Trophoblast cell (in vitro differentiated cells and primary cell): ENCODE results near the gene AMOTL1.
"Not testable (repeated sequence)": the region's sequence is repeated elsewhere in the genome, so short reads cannot be mapped to it uniquely, and the experiment has no call there.

Experiments used
- DNase-seq, 2 donors: peaks; one replicate each; pipeline ENCODE4 v3.0.0-alpha.2; 2016
- H2AFZ ChIP-seq: 2 replicates; pipeline ENCODE4 v1.6.1; 2013; ENCODE audit warnings: low read length, moderate library complexity, mild to moderate bottlenecking; ENCODE audit not compliant: insufficient read depth, poor library complexity
- H2AK5ac ChIP-seq: 2 replicates; pipeline ENCODE4 v1.6.1; 2013; ENCODE audit warnings: mild to moderate bottlenecking, low read length
- H2BK120ac ChIP-seq: 2 replicates; pipeline ENCODE4 v1.6.1; 2013; ENCODE audit warnings: low read length, mild to moderate bottlenecking, moderate library complexity; ENCODE audit not compliant: insufficient read depth, poor library complexity
- H2BK12ac ChIP-seq: 2 replicates; pipeline ENCODE4 v1.6.1; 2013; ENCODE audit warnings: mild to moderate bottlenecking, low read length, moderate library complexity
- H2BK5ac ChIP-seq: 2 replicates; pipeline ENCODE4 v1.6.1; 2013; ENCODE audit warnings: low read length, low read depth, moderate library complexity, mild to moderate bottlenecking; ENCODE audit not compliant: poor library complexity
- H3K14ac ChIP-seq: 2 replicates; pipeline ENCODE4 v1.6.1; 2013; ENCODE audit warnings: mild to moderate bottlenecking, low read length
- H3K18ac ChIP-seq: 2 replicates; pipeline ENCODE4 v1.6.1; 2013; ENCODE audit warnings: mild to moderate bottlenecking, low read length
- H3K23ac ChIP-seq: 2 replicates; pipeline ENCODE4 v1.6.1; 2013; ENCODE audit warnings: low read length
- H3K27ac ChIP-seq: 2 replicates; pipeline ENCODE4 v1.5.1; 2013; ENCODE audit warnings: low read depth, mild to moderate bottlenecking, inconsistent platforms, low read length, moderate library complexity
- H3K27me3 ChIP-seq: 2 replicates; pipeline ENCODE4 v1.6.1; 2013; ENCODE audit warnings: inconsistent platforms, mild to moderate bottlenecking, low read length, moderate library complexity; ENCODE audit not compliant: insufficient read depth
- H3K36me3 ChIP-seq, 2 experiments: 1 replicate in 1 of 2; 2 replicates in 1 of 2; pipeline ENCODE4 v1.6.1; 2013; ENCODE audit warnings: low read length in 2 of 2, mild to moderate bottlenecking in 2 of 2, moderate library complexity in 1 of 2; ENCODE audit not compliant: insufficient read depth in 2 of 2, control insufficient read depth in 1 of 2
- H3K4ac ChIP-seq: 2 replicates; pipeline ENCODE4 v1.6.1; 2013; ENCODE audit warnings: low read depth, mild to moderate bottlenecking, low read length, moderate library complexity
- H3K4me1 ChIP-seq, 2 experiments: 1 replicate in 1 of 2; 2 replicates in 1 of 2; pipeline ENCODE4 v1.6.1; 2013; ENCODE audit warnings: low read length in 2 of 2, mild to moderate bottlenecking in 2 of 2, moderate library complexity in 1 of 2; ENCODE audit not compliant: insufficient read depth in 2 of 2, control insufficient read depth in 1 of 2
- H3K4me2 ChIP-seq: 2 replicates; pipeline ENCODE4 v1.6.1; 2013; ENCODE audit warnings: inconsistent platforms, mild to moderate bottlenecking, low read length, moderate library complexity
- H3K4me3 ChIP-seq: 2 replicates; pipeline ENCODE4 v1.5.1; 2013; ENCODE audit warnings: mild to moderate bottlenecking, low read depth, low read length, inconsistent platforms
- H3K79me1 ChIP-seq: one replicate; pipeline ENCODE4 v1.6.1; 2013; ENCODE audit warnings: low read length
- H3K79me2 ChIP-seq: 2 replicates; pipeline ENCODE4 v1.6.1; 2013; ENCODE audit warnings: low read length, mild to moderate bottlenecking; ENCODE audit not compliant: control insufficient read depth, insufficient read depth, poor library complexity
- H3K9ac ChIP-seq: 2 replicates; pipeline ENCODE4 v1.6.1; 2013; ENCODE audit warnings: mild to moderate bottlenecking, low read length
- H3K9me3 ChIP-seq: 2 replicates; pipeline ENCODE4 v1.6.1; 2013; ENCODE audit warnings: low read depth, mild to moderate bottlenecking, control low read depth, inconsistent platforms, low read length; ENCODE audit not compliant: insufficient read depth
- H4K12ac ChIP-seq: 2 replicates; pipeline ENCODE4 v1.6.1; 2013; ENCODE audit warnings: low read depth, mild to moderate bottlenecking, low read length, moderate library complexity
- H4K8ac ChIP-seq: 2 replicates; pipeline ENCODE4 v1.6.1; 2013; ENCODE audit warnings: low read depth, mild to moderate bottlenecking, low read length, moderate library complexity
- H4K91ac ChIP-seq: one replicate; pipeline ENCODE4 v1.6.1; 2013; ENCODE audit warnings: low read depth, mild to moderate bottlenecking, low read length, moderate library complexity
- WGBS: extraction: QIAGEN DNeasy Blood & Tissue Kit; methylation state at CpG from one replicate; pipeline ENCODE4 v1.1.7; 2013; ENCODE audit warnings: missing lambda C conversion rate; ENCODE audit not compliant: insufficient read length, insufficient coverage; ENCODE audit errors: extremely low coverage; 5-methylcytosine and 5-hydroxymethylcytosine counted together

AMOTL1 gene

GRCh38 chr11:94910270-94910669 lies 142.1 kb downstream of the AMOTL1 start:
- no peak overlapping the region for H3K9ac ChIP-seq
- H3K4ac ChIP-seq: no peak overlapping the region
- no CpG with 5 or more reads among the region's 3 CpGs for WGBS
- no peak for DNase-seq
- H2BK12ac ChIP-seq: no peak overlapping the region
- H3K27ac ChIP-seq: no peak overlapping the region
- no peak overlapping the region for H3K14ac ChIP-seq
- H3K4me2 ChIP-seq: no peak overlapping the region
- H3K36me3 ChIP-seq: peaks cover 5% of the 10 kb centered on the region in 2 experiments
- H3K18ac ChIP-seq: no peak overlapping the region
- no peak overlapping the region for H2BK120ac ChIP-seq
- H3K4me1 ChIP-seq: peaks cover 6 to 10% of the 10 kb centered on the region in 2 experiments
- H2BK5ac ChIP-seq: no peak overlapping the region
- no peaks in the 10 kb centered on the region for H3K79me1 ChIP-seq
- H2AFZ ChIP-seq: no peak overlapping the region
- no peak overlapping the region for H4K91ac ChIP-seq
- no peaks in the 10 kb centered on the region for H3K27me3 ChIP-seq
- H2AK5ac ChIP-seq: no peak overlapping the region
- H4K8ac ChIP-seq: no peak overlapping the region
- no peak overlapping the region for H3K23ac ChIP-seq
- no peak overlapping the region for H3K4me3 ChIP-seq
- no peaks in the 10 kb centered on the region for H3K79me2 ChIP-seq
- no peaks in the 10 kb centered on the region for H3K9me3 ChIP-seq
- no peak overlapping the region for H4K12ac ChIP-seq

- H3K23ac ChIP-seq: no peak overlapping the region
- WGBS: no CpG with 5 or more reads among the region's 1 CpG
- H2BK12ac ChIP-seq: no peak overlapping the region
- H3K79me1 ChIP-seq: no peaks in the 10 kb centered on the region
- H3K18ac ChIP-seq: no peak overlapping the region
- H4K91ac ChIP-seq: no peak overlapping the region
- H3K27me3 ChIP-seq: no peaks in the 10 kb centered on the region
- H3K9ac ChIP-seq: no peak overlapping the region
- no peak overlapping the region for H3K4me3 ChIP-seq
- H3K4me1 ChIP-seq: peaks cover 6 to 10% of the 10 kb centered on the region in 2 experiments
- no peak overlapping the region for H4K8ac ChIP-seq
- no peak overlapping the region for H2BK120ac ChIP-seq
- no peak overlapping the region for H3K14ac ChIP-seq
- no peak overlapping the region for H3K4ac ChIP-seq
- no peaks in the 10 kb centered on the region for H3K79me2 ChIP-seq
- DNase-seq: peak in 1 of 2 donors; percentile 14
- no peak overlapping the region for H3K27ac ChIP-seq
- no peak overlapping the region for H3K4me2 ChIP-seq
- no peak overlapping the region for H2AFZ ChIP-seq
- H3K36me3 ChIP-seq: peaks cover 5% of the 10 kb centered on the region in 2 experiments
- no peaks in the 10 kb centered on the region for H3K9me3 ChIP-seq
- H2AK5ac ChIP-seq: no peak overlapping the region
- H4K12ac ChIP-seq: no peak overlapping the region
- no peak overlapping the region for H2BK5ac ChIP-seq
These were observed 142.6 kb downstream of the AMOTL1 start for GRCh38 chr11:94910779-94911178.

- H2BK120ac ChIP-seq: no peak overlapping the region
- H2AFZ ChIP-seq: no peak overlapping the region
- H3K9me3 ChIP-seq: no peaks in the 10 kb centered on the region
- H3K9ac ChIP-seq: no peak overlapping the region
- H3K4me3 ChIP-seq: no peak overlapping the region
- H3K27me3 ChIP-seq: no peaks in the 10 kb centered on the region
- no peak overlapping the region for H4K12ac ChIP-seq
- H3K4me2 ChIP-seq: no peak overlapping the region
- H3K36me3 ChIP-seq: peaks cover 2% of the 10 kb centered on the region in 2 experiments
- H4K8ac ChIP-seq: no peak overlapping the region
- no CpG with 5 or more reads among the region's 9 CpGs for WGBS
- H3K4ac ChIP-seq: no peak overlapping the region
- no peaks in the 10 kb centered on the region for H3K79me2 ChIP-seq
- H2AK5ac ChIP-seq: no peak overlapping the region
- no peak for DNase-seq
- no peak overlapping the region for H3K18ac ChIP-seq
- no peak overlapping the region for H2BK12ac ChIP-seq
- no peak overlapping the region for H3K27ac ChIP-seq
- no peak overlapping the region for H3K14ac ChIP-seq
- H3K23ac ChIP-seq: no peak overlapping the region
- H3K79me1 ChIP-seq: no peaks in the 10 kb centered on the region
- no peak overlapping the region for H2BK5ac ChIP-seq
- H3K4me1 ChIP-seq: peaks cover 6 to 10% of the 10 kb centered on the region in 2 experiments
- no peak overlapping the region for H4K91ac ChIP-seq
These were observed 144.7 kb downstream of the AMOTL1 start for GRCh38 chr11:94912806-94913205.

- no CpG with 5 or more reads among the region's 2 CpGs for WGBS
- H3K4me1 ChIP-seq, H3K79me2 ChIP-seq, H4K12ac ChIP-seq, H2BK12ac ChIP-seq, H3K36me3 ChIP-seq, H4K8ac ChIP-seq, H2AK5ac ChIP-seq, H4K91ac ChIP-seq, H2BK120ac ChIP-seq, H3K9me3 ChIP-seq, H2BK5ac ChIP-seq, H3K27me3 ChIP-seq, H3K79me1 ChIP-seq, H3K4me3 ChIP-seq, DNase-seq, H2AFZ ChIP-seq, H3K23ac ChIP-seq, H3K4ac ChIP-seq, H3K27ac ChIP-seq, H3K4me2 ChIP-seq, H3K9ac ChIP-seq, H3K14ac ChIP-seq, H3K18ac ChIP-seq: not testable (repeated sequence)
These were observed 145.7 kb downstream of the AMOTL1 start for GRCh38 chr11:94913718-94914394.
